ENCODE results near the gene EHMT1.

EHMT1 gene

GRCh38 chr9:137697832-137698231 lies 79.0 kb downstream of the EHMT1 start:
- H3K4me3 ChIP-seq (ENCODE audit: low read depth, low read length) = no peak overlapping the region
- peaks cover 9% of the 10 kb centered on the region for H3K9me3 ChIP-seq (ENCODE audit: severe bottlenecking)
- H3K27ac ChIP-seq = no peak overlapping the region
- TF ChIP-seq CTCF (IDR thresholded peaks at IDR 0.05; ENCODE audit: low read depth, low read length) = no peak
- peaks cover 4% of the 10 kb centered on the region; the same call in 1 of the 2 replicates for H3K36me3 ChIP-seq
- DNase-seq = no peak
- no peaks in the 10 kb centered on the region for H3K27me3 ChIP-seq (ENCODE audit: insufficient read depth, low read depth, severe bottlenecking)

GRCh38 chr9:137700911-137701310 lies 82.1 kb downstream of the EHMT1 start:
- Histone ChIP-seq H3K4me3 (ENCODE audit: low read depth, low read length) (no peak overlapping the region), H3K27me3 (ENCODE audit: insufficient read depth, low read depth, severe bottlenecking) (no peaks in the 10 kb centered on the region), H3K36me3 (no peaks in the 10 kb centered on the region), H3K9me3 (ENCODE audit: severe bottlenecking) (peaks cover 11% of the 10 kb centered on the region), H3K27ac (no peak overlapping the region)
- TF ChIP-seq CTCF (IDR thresholded peaks at IDR 0.05; ENCODE audit: low read depth, low read length) = no peak
- no peak for DNase-seq

DNA sequence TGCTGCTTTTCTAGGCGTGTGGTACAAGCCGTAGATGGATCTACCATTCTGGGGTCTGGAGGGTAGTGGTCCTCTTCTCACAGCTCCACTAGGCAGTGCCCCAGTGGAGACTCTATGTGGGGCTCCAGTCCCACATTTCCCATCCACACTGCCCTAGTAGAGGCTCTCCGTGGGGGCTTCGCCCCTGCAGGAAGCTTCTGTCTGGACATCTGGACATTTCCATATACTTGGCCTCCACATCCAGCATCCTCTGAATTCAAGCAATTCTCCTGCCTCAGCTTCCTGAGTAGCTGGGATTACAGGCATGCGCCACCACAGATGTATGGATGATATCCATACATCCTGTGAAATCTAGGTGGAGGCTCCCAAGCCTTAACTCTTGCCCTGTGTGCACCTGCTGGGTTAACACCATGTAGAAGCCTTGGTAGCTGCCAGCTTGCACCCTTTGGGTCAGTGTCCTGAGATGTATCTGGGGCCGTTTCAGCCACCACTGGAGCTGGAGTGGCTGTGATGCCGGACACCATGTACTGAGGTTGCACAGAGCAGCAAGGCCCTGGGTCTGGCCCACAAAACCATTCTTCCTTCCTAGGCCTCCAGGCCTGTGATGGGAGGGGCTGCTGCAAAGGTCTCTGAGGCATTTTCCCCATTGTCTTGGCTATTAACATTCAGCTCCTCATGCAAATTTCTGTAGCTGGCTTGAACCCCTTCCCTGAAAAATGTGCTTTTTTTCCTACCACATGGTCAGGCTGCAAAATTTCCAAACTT lies 84.0 kb downstream of the EHMT1 start:
- Histone ChIP-seq H3K4me3 (ENCODE audit: low read depth, low read length) (no peak overlapping the region), H3K27ac (no peak overlapping the region), H3K36me3 (no peaks in the 10 kb centered on the region), H3K27me3 (ENCODE audit: insufficient read depth, low read depth, severe bottlenecking) (no peaks in the 10 kb centered on the region), H3K9me3 (ENCODE audit: severe bottlenecking) (peaks cover 11% of the 10 kb centered on the region)
- TF ChIP-seq CTCF (IDR thresholded peaks at IDR 0.05; ENCODE audit: low read depth, low read length) = no peak
- no peak for DNase-seq

DNA sequence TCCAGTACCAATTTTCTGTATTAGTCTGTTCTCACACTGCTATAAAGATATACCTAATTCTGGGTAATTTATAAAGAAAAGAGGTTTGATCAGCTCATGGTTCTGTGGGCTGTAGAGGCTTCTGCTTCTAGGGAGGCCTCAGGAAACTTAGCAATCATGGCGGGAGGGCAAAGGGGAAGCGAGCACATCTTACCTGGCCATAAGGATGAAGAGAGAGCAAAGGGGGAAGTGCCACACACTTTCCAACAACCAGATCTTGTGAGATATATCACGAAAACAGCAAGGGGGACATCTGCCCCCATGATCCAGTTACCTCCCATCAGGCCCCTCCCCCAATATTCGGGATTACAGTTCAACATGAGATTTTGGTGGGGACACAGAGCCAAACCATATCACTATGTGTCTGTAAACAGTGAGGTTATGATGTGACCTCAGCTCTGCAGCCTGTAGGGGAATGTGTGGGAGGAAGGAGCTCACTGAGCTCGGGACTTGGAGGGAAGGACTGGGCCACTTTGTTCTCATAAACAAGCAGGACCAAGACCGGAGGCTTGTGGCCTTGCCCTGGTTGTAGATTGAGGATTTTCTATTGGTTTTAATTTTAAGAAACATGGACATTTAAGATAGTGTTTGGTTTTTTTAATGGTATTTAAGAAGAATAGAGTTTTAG lies 85.2 kb downstream of the EHMT1 start:
- peaks cover 11% of the 10 kb centered on the region for H3K9me3 ChIP-seq (ENCODE audit: severe bottlenecking)

GRCh38 chr9:137705443-137705863 lies 86.6 kb downstream of the EHMT1 start:
- no peak for TF ChIP-seq CTCF (IDR thresholded peaks at IDR 0.05; ENCODE audit: low read depth, low read length)
- no peak overlapping the region for H3K4me3 ChIP-seq (ENCODE audit: low read depth, low read length)
- peaks cover 11% of the 10 kb centered on the region for H3K9me3 ChIP-seq (ENCODE audit: severe bottlenecking)

More for the DNA sequence above, 85.2 kb downstream of the EHMT1 start:
- Histone ChIP-seq H3K27ac (no peak overlapping the region), H3K4me3 (ENCODE audit: low read depth, low read length) (no peak overlapping the region), H3K27me3 (ENCODE audit: insufficient read depth, low read depth, severe bottlenecking) (no peaks in the 10 kb centered on the region), H3K36me3 (no peaks in the 10 kb centered on the region)
- no peak for TF ChIP-seq CTCF (IDR thresholded peaks at IDR 0.05; ENCODE audit: low read depth, low read length)
- no peak for DNase-seq

More at GRCh38 chr9:137705443-137705863, 86.6 kb downstream of the EHMT1 start:
- H3K27me3 ChIP-seq (ENCODE audit: insufficient read depth, low read depth, severe bottlenecking) = no peaks in the 10 kb centered on the region
- no peak for DNase-seq
- no peak overlapping the region for H3K27ac ChIP-seq
- H3K36me3 ChIP-seq = no peaks in the 10 kb centered on the region
